Muscle of arm (tissue), 12 donors: ENCODE results near the gene IRS2. TPM values are rescaled to one million over a fixed set of nuclear protein-coding genes. Genes with fewer than 3 reads are reported as not detected.

ENCODE experiments used
- DNase-seq: peaks from one replicate; pipeline ENCODE4 v3.0.0-alpha.2; 2013
- polyA plus RNA-seq, 12 donors: library from polyadenylated mRNA; unstranded; fragments of 120-200 nt; gene quantifications; one replicate each; pipeline ENCODE4 v1.2.1, GENCODE V29; 2013; ENCODE audit not compliant: insufficient read length in 12 of 12

The IRS2 gene
- polyA plus RNA-seq, 12 donors, result 1.8 to 50.7 (median 3.0) TPM

- DNase-seq, result no peak
These were observed 3.5 kb downstream of the IRS2 start for GRCh38 chr13:109782823-109783431.

- no peak for DNase-seq
These were observed 4.1 kb downstream of the IRS2 start for GRCh38 chr13:109782066-109782822.

- no peak for DNase-seq
These were observed 4.9 kb downstream of the IRS2 start for GRCh38 chr13:109781384-109782065.

DNA sequence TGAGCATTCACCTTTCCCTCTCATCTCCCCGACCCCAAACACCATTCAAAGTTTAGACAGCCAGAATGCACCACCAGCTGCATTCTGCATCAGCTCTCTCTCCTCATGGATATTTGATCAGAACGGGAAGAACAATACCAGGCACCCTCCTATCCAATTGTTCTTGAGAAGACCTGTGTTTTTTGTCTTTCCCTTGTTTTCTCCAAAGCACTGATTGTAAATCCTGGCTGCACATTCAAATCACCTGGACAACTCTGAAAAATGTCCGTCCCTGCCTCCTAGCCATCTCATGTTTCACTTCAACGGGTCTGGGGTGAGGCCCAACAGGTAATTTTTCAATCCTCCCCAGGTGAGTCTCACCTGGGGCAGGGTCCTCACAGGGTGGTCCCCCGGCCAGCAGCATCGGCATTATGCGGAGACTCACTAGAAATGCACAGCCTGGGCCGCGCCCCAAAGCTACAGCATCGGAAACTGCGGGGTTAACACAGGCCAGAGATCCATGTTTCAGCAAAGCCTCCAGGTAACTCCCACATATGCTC lies 5.5 kb downstream of the IRS2 start:
- DNase-seq, result no peak

- DNase-seq, result no peak
These were observed 6.4 kb downstream of the IRS2 start for GRCh38 chr13:109779876-109780510.

DNA sequence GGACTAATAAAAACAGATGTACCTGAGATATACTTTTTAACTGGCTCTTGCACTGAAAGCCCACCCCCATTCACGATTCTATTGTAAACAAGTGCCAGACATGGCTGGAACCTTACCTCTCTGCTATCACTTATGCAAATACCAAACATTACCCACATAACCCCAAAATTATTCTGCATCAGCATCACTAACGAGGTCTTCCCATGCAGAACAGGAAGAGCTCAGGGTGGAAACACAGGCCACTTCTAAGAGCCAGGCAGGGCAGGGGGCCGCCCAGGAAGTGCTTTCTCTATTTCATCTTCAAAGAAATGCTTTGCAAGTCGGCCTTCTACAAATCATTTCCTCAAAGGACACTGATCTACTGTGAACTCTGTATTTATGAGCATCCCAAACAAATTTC lies 7.3 kb downstream of the IRS2 start:
- DNase-seq, result no peak

DNA sequence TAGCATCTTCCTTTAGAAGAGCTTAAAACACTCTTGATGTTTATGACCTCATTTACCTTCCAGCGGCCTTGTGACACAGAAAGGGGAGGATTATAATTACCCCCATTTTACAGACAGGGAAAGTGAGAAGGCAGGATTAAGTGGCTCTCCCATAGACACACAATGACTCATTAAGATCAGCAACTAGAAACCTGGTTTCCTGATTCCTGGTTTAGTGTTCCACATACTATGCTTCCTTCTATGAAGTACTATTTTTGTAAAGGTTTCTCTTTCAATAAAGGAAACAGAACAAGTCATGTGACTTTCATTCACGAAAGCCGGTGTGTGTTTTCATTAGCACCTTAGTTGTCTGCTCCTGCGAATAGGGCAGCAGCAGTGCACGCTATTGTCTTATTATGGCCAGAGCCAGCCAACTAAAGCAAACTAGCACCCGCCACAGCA lies 8.3 kb downstream of the IRS2 start:
- no peak for DNase-seq

DNA sequence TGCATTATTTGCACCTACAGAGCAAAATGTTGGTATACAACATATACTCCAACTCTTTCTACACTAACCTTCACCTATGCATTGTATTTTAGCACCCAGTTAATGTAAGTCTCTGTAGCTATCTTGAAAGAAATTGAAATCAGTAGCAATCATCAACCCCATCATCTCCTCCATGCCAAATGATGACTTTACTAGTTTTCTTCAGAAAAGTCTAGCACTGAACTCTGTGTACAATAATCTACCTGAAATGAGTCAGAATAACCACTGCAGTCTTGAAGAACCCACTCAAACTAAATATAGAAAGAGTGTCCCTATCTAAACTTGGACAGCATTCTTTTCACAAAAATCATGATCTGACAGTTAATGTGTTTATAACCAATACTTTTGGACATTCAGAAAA lies 9.8 kb downstream of the IRS2 start:
- no peak for DNase-seq

DNA sequence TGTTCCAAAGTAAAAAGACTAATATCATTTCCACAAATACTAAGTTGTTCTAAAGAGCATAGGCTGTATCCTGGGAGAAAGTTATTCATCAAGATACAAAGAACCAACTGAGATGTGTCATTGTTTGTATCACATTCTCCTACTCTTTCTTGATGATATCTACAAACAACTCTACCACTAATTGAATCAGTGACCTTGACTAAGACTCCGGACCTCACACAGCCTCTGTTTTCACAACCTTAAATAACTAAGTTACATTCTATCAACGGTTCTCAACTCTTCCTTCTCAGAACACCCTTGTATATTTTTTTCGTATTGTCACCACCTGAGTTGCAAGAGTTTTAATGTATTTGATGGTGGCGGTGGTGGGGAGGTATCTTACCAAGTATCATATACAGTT lies 12.6 kb downstream of the IRS2 start:
- no peak for DNase-seq

DNA sequence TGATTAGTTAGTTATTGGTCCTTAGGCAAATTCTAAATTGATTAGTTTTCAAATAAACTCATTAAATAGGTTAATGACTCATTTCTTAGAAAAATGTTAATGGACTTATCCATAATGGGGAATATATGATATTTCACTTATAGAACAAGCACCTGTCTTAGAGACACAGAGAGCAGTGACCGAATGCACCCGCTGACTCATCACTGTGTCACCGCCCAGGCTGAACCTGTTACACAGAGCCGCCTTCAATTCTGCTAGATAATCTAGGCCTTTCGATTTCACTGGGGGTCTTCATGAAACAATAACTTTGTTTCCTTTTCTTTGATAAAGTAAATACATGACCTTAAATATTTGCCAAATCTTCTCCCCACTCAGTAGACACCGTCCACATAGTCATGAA lies 13.1 kb downstream of the IRS2 start:
- DNase-seq, result no peak

- no peak for DNase-seq
These were observed 14.5 kb downstream of the IRS2 start for GRCh38 chr13:109771926-109772325.

DNA sequence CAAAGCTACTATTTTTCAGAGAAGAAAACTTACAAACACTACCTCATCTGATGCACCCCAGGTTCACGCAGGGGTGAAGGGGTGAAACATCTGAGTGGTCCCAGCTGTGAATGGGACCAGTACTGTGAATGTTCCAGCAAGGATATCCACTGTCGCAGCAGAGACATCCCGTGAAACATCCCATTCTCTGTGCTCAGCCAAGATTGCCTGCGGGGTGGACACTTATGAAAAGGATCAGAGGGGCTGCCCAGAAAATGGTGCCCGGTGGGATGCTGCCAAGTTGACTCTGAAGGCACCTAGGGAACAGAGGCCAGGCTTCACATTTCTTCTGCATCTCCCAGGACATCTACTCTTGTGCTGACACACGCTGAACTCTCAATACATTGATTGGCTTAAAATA lies 15.9 kb downstream of the IRS2 start:
- no peak for DNase-seq

- no peak for DNase-seq
These were observed 16.5 kb downstream of the IRS2 start for GRCh38 chr13:109769921-109770320.

- no peak for DNase-seq
These were observed 17.1 kb downstream of the IRS2 start for GRCh38 chr13:109769275-109769674.

GRCh38 chr13:109768616-109769015 lies 17.8 kb downstream of the IRS2 start:
- DNase-seq, result no peak

- DNase-seq, result no peak
These were observed 18.2 kb downstream of the IRS2 start for GRCh38 chr13:109768176-109768575.

DNA sequence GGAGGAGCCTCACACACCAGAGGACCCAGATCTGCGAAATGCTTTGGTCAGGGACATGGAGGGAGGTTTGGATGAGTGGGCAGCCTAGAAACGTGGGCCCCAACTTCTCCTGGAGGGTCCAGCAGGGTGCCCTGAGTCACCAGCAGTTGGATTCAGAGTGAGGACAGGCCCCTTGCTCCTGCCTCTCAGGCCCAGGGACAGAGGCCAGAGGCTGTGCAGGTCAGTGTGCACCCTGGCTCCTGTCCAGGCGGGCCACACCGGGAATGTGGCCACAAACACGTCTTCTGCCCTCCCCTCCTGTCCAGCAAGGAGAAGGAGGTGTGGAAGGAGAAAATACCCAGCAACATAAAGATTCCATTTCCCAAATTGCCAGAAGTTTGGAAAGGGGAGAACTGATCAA lies 19.4 kb downstream of the IRS2 start:
- no peak for DNase-seq

DNA sequence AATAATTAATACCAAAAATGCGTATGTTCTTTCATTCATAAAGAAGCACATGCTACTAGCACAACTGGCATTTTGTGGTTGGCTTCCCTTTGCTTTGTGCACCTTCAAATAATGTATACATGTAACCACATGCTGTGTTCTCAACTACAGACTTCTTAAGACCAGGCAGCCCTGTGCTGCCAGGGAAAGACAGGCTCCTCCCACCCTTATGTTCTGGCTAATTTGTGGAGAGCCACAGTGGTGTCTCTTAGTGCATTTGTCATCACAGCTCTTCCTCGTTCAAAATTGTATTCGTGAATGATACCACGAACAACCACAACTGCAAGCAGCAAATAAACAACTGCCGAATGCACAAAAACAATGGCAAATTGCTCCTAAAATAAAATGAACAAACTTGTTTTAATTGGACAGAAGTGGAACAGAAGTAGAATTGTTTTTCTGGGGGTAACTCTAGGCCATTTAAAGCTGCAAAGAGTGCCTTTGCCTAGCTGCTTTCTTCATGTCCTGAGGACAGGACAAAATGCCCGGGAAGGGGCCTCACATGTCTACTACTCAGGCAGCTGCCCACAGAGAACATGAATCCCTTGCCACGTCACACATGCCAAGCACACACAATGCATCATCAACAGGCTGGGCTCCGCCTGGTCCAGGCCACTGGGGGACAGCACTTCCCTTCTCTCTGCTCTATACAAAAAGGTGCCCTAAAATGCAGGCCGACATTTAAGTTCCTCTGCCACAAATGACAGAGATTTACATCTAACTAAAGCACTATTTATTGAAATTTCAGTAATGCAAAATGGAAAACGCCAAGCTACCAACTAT lies 21.7 kb downstream of the IRS2 start:
- no peak for DNase-seq

DNA sequence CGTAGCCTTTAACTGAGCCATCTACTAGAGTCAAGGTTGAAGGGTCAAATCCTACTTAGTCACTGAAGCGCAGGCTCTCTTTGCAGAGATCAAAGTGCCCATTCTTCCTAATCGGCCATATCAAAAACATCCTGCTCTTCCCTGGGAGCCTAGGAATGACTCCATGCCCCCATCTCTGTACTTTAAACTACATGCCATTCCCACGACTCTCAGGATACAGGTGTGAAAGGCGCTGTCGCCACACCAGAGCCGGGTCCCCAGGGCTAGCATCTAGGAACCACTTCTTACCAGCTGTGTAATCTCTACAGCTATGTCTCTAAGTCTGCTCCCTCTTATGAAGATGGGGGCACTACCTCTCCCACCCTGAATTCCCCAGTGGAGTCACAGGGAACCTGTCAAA lies 22.3 kb downstream of the IRS2 start:
- no peak for DNase-seq

- no peak for DNase-seq
These were observed 23.6 kb downstream of the IRS2 start for GRCh38 chr13:109762791-109763190.

DNA sequence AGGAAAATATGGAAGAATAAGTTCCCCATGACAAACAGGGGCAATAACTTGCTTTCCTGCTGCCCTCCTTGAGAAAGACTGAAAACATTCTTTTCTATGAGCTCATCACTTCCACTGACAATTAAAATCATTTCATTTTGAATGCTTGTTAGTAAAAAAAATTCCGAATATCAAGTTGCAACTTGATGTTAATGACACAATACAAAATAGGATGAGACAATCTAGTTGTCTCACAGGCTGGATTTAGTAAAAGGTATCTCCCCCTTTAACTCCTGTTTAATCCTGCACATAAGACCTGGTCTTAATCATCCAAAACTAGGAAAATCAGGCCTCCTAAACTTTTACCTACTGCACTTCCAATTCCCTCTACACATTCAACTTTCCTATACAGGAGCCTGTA lies 24.7 kb downstream of the IRS2 start:
- DNase-seq, result no peak
